Thoracic aorta (tissue), 2 donors: ENCODE data around the gene ZNF83. TPM values are rescaled to one million over a fixed set of nuclear protein-coding genes. Genes with fewer than 3 reads are reported as not detected.

Source experiments
- ATAC-seq: fragments of 150-250 bp; one replicate; pipeline ENCODE4 v1.8.0; 2017; ENCODE audit warnings: low read depth; ENCODE audit not compliant: insufficient number of reproducible peaks, low FRiP score
- DNase-seq: peaks from one replicate; pipeline ENCODE4 v3.0.0-alpha.2; 2020; ENCODE audit warnings: low spot score
- H3K27ac ChIP-seq, 2 donors: fragments of 200-600 bp; sonication (generic); 1 replicate in 1 of 2; 2 replicates in 1 of 2; pipeline ENCODE4 v1.5.1; 2016; ENCODE audit warnings: mild to moderate bottlenecking in 2 of 2, moderate library complexity in 2 of 2
- H3K27me3 ChIP-seq: fragments of 200-600 bp; sonication (generic); replicated peaks from 2 replicates; pipeline ENCODE4 v1.6.0; 2016; ENCODE audit warnings: mild to moderate bottlenecking; ENCODE audit not compliant: insufficient read depth
- H3K36me3 ChIP-seq: fragments of 200-600 bp; sonication (generic); one replicate; pipeline ENCODE4 v1.5.1; 2016
- H3K4me1 ChIP-seq, 2 donors: fragments of 200-600 bp; sonication (generic); 1 replicate in 1 of 2; 2 replicates in 1 of 2; pipeline versions ENCODE4 v1.5.1 to v1.6.0; 2016; ENCODE audit warnings: low read depth in 2 of 2, mild to moderate bottlenecking in 1 of 2; ENCODE audit not compliant: control insufficient read depth in 1 of 2
- H3K4me3 ChIP-seq: fragments of 200-600 bp; sonication (generic); 2 replicates; pipeline ENCODE4 v1.5.1; 2016; ENCODE audit warnings: mild to moderate bottlenecking
- H3K9me3 ChIP-seq: fragments of 200-600 bp; sonication (generic); 2 replicates; pipeline ENCODE4 v1.5.1; 2016
- CTCF ChIP-seq: fragments of 200-600 bp; sonication (generic); IDR thresholded peaks from one replicate; pipeline ENCODE4 v1.5.1; 2019; ENCODE audit warnings: antibody characterized with exemption
- total RNA-seq, 2 donors: library from RNA; depleted of rRNA; stranded (reverse); fragments of >200 nt; gene quantifications; one replicate each; pipeline versions ENCODE4 v1.1.0 to v1.2.3, GENCODE V29; 2016

The ZNF83 gene
- total RNA-seq, 2 donors from 2014 or later, result 70.0 to 143 TPM

- Histone ChIP-seq H3K36me3 (no peaks in the 10 kb centered on the region), H3K4me1 (peaks cover 0 to 4% of the 10 kb centered on the region in 2 donors), H3K4me3 (no peak overlapping the region), H3K27me3 (no peaks in the 10 kb centered on the region), H3K27ac (no peak overlapping the region), H3K9me3 (no peaks in the 10 kb centered on the region)
- TF ChIP-seq CTCF, result no peak
- DNase-seq (no peak), ATAC-seq (no peak)
Observed at GRCh38 chr19:52673014-52673413, 34.9 kb upstream of the ZNF83 start.

GRCh38 chr19:52670046-52670445, 31.9 kb upstream of the ZNF83 start:
- ATAC-seq (no peak), DNase-seq (no peak)
- Histone ChIP-seq H3K27ac (no peak overlapping the region), H3K27me3 (no peaks in the 10 kb centered on the region), H3K36me3 (no peaks in the 10 kb centered on the region), H3K4me1 (peaks cover 0 to 4% of the 10 kb centered on the region in 2 donors), H3K9me3 (no peaks in the 10 kb centered on the region), H3K4me3 (no peak overlapping the region)
- no peak for TF ChIP-seq CTCF

GRCh38 chr19:52669586-52669985, 31.4 kb upstream of the ZNF83 start:
- no peak for ATAC-seq
- no peak for DNase-seq
- H3K27me3 ChIP-seq, result no peaks in the 10 kb centered on the region
- peaks cover 0 to 4% of the 10 kb centered on the region in 2 donors for H3K4me1 ChIP-seq
- H3K4me3 ChIP-seq, result no peak overlapping the region
- no peaks in the 10 kb centered on the region for H3K36me3 ChIP-seq
- H3K27ac ChIP-seq, result no peak overlapping the region
- no peaks in the 10 kb centered on the region for H3K9me3 ChIP-seq
- no peak for TF ChIP-seq CTCF

GRCh38 chr19:52667972-52668371, 29.8 kb upstream of the ZNF83 start:
- no peak for TF ChIP-seq CTCF
- DNase-seq (no peak), ATAC-seq (no peak)
- H3K36me3 ChIP-seq, result no peaks in the 10 kb centered on the region
- H3K4me3 ChIP-seq, result no peak overlapping the region
- H3K27ac ChIP-seq, result no peak overlapping the region
- no peaks in the 10 kb centered on the region for H3K27me3 ChIP-seq
- no peaks in the 10 kb centered on the region for H3K9me3 ChIP-seq
- H3K4me1 ChIP-seq, result no peaks in the 10 kb centered on the region

- ATAC-seq, result no peak
- Histone ChIP-seq H3K36me3 (no peaks in the 10 kb centered on the region), H3K27ac (no peak overlapping the region), H3K4me1 (no peaks in the 10 kb centered on the region), H3K9me3 (no peaks in the 10 kb centered on the region), H3K4me3 (no peak overlapping the region), H3K27me3 (no peaks in the 10 kb centered on the region)
- TF ChIP-seq CTCF, result no peak
- DNase-seq, result no peak
Observed at GRCh38 chr19:52666506-52666905, 28.4 kb upstream of the ZNF83 start.
